Muscle layer of colon (tissue), 2 donors: Measurements from ENCODE around the gene ANGEL2.

ENCODE experiments used
- H3K27ac ChIP-seq: one replicate; pipeline ENCODE4 v1.7.0; 2013; ENCODE audit warnings: low read depth, mild to moderate bottlenecking, low read length, moderate library complexity
- H3K27me3 ChIP-seq, 2 donors: one replicate each; pipeline ENCODE4 v1.7.0; 2013; ENCODE audit warnings: low read length in 2 of 2, mild to moderate bottlenecking in 2 of 2; ENCODE audit not compliant: insufficient read depth in 2 of 2, control insufficient read depth in 1 of 2
- H3K36me3 ChIP-seq: one replicate; pipeline ENCODE4 v1.7.0; 2013; ENCODE audit warnings: mild to moderate bottlenecking, low read length; ENCODE audit not compliant: insufficient read depth
- H3K4me1 ChIP-seq: one replicate; pipeline ENCODE4 v1.7.0; 2013; ENCODE audit warnings: mild to moderate bottlenecking, low read length; ENCODE audit not compliant: insufficient read depth
- H3K4me3 ChIP-seq, 2 donors: one replicate each; pipeline ENCODE4 v1.7.0; 2013; ENCODE audit warnings: low read length in 2 of 2, low read depth in 1 of 2, mild to moderate bottlenecking in 1 of 2, moderate library complexity in 1 of 2
- H3K9ac ChIP-seq: one replicate; pipeline ENCODE4 v1.7.0; 2013; ENCODE audit warnings: low read length
- H3K9me3 ChIP-seq: one replicate; pipeline ENCODE4 v1.7.0; 2013; ENCODE audit warnings: mild to moderate bottlenecking, low read length
- donor health status: abdominal sarcoma.
- donor health status: Adenocarcinoma of cecum.

ANGEL2 gene

DNA sequence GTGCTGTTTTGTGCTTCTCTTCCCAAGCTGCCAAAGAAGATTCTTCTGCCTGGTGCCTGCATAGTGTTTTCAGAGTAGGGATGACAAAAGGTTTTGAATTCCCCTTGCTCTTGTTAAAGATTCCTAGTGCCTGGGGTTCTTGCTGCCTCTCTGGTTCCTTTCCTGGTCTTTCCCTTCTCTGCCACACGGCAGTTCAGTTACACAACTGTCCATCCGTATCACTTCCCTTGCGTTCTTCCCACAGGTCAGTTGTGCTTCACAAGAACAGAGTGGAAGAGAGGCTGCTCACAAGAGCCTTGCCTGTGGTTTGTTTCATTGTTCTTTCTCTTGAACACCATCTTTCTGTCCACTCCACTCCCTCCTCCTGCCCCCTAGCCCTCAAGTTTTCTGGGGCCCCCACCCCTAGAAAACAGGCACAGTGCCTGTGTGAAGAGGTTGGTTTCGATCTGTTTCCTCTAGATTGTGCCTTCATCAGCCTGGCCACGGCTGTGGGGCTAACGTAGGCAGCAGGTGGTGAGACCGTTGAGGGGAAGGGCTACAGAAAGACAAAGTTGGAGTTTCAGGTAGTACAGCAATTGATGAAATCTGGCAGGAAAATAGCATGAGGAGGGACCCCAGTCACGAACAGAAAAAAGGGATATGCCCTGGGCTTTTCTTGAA, 59.6 kb downstream of the ANGEL2 start:
- H3K9me3 ChIP-seq = no peaks in the 10 kb centered on the region
- no peak overlapping the region for H3K4me3 ChIP-seq
- H3K27me3 ChIP-seq = peaks cover 0 to 5% of the 10 kb centered on the region in 2 donors
- no peaks in the 10 kb centered on the region for H3K4me1 ChIP-seq
- H3K36me3 ChIP-seq = no peaks in the 10 kb centered on the region
- H3K27ac ChIP-seq = no peak overlapping the region
- no peak overlapping the region for H3K9ac ChIP-seq

DNA sequence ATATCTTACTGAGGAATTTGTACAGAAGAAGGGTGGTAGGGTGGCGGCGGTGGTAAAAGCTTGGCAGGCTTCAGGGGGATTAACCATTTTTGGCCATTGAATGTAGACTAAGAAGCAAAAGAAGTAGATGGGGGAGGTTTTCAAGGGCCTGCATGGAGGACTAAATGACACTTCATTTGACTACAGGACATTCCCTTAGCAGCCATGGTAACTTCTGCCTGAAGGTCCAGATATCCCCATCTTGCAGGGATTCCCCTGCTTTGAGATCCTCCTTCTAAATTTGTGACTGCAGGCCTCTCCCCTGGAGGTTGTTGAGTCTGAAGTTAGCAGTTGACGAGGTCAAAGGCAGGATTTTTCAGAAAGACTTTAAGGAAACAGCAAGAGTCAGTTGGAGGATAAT, 60.6 kb downstream of the ANGEL2 start:
- peaks cover 0 to 14% of the 10 kb centered on the region in 2 donors for H3K27me3 ChIP-seq
- H3K36me3 ChIP-seq = no peaks in the 10 kb centered on the region
- H3K9me3 ChIP-seq = no peaks in the 10 kb centered on the region
- H3K4me3 ChIP-seq = no peak overlapping the region
- H3K27ac ChIP-seq = no peak overlapping the region
- no peaks in the 10 kb centered on the region for H3K4me1 ChIP-seq
- no peak overlapping the region for H3K9ac ChIP-seq

DNA sequence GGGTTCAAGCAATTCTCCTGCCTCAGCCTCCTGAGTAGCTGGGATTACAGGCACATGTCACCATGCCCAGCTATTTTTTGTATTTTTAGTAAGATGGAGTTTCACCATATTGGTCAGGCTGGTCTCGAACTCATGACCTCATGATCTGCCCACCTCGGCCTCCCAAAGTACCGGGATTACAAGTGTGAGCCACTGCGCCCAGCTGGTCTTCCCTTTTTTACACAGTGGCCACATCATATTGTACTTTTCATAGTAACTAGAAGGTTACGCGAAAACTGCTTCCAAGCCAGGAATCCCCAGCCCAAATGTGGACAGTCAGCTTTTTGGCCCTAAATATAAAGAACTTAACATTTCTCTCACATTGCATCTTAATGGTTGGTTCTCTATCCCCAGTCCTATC, 61.2 kb downstream of the ANGEL2 start:
- H3K27ac ChIP-seq = no peak overlapping the region
- H3K36me3 ChIP-seq = no peaks in the 10 kb centered on the region
- no peaks in the 10 kb centered on the region for H3K9me3 ChIP-seq
- peaks cover 0 to 14% of the 10 kb centered on the region in 2 donors for H3K27me3 ChIP-seq
- no peaks in the 10 kb centered on the region for H3K4me1 ChIP-seq
- no peak overlapping the region for H3K9ac ChIP-seq
- H3K4me3 ChIP-seq = no peak overlapping the region

DNA sequence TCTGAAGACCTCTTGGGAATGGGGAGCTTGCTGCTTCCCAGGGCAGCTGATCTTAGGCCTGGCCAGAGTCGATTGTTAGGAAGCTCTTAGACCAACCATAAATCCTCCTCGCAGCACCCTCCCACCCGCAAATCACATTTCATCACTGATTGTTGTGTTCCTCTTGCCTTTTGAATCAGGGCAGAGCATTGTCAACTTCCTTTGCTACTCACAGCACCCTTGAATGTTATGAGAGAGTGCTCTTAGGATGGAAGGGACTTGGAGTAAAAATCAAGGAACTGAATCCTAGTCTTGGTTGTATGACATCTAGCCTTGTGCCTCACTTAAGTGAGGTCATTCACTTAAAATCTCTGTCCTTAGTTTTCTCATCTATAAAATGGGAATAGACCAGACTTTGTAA, 62.3 kb downstream of the ANGEL2 start:
- no peaks in the 10 kb centered on the region for H3K36me3 ChIP-seq
- H3K4me1 ChIP-seq = no peaks in the 10 kb centered on the region
- no peaks in the 10 kb centered on the region for H3K9me3 ChIP-seq
- peaks cover 0 to 14% of the 10 kb centered on the region in 2 donors for H3K27me3 ChIP-seq
- no peak overlapping the region for H3K4me3 ChIP-seq
- H3K27ac ChIP-seq = no peak overlapping the region
- H3K9ac ChIP-seq = no peak overlapping the region

DNA sequence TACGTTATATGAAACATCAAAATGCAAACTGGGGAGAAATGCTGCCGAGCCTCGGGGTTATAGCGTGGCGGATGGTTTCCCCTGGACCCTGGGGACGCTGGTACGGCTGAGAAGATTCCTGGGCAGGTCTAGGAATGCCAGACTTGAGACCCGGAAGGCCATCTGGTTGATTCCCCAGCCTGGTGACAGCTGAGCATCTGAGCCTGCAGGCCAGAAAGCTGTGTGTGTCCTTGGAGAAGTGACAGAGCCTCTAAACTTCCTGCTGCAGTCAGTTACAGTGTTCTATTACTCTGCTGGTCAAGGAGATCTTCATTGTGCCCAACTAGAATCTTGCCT, 63.1 kb downstream of the ANGEL2 start:
- Histone ChIP-seq H3K27me3 (peaks cover 0 to 14% of the 10 kb centered on the region in 2 donors), H3K27ac (no peak overlapping the region), H3K9ac (no peak overlapping the region), H3K4me1 (no peaks in the 10 kb centered on the region), H3K4me3 (no peak overlapping the region), H3K36me3 (no peaks in the 10 kb centered on the region), H3K9me3 (no peaks in the 10 kb centered on the region)

DNA sequence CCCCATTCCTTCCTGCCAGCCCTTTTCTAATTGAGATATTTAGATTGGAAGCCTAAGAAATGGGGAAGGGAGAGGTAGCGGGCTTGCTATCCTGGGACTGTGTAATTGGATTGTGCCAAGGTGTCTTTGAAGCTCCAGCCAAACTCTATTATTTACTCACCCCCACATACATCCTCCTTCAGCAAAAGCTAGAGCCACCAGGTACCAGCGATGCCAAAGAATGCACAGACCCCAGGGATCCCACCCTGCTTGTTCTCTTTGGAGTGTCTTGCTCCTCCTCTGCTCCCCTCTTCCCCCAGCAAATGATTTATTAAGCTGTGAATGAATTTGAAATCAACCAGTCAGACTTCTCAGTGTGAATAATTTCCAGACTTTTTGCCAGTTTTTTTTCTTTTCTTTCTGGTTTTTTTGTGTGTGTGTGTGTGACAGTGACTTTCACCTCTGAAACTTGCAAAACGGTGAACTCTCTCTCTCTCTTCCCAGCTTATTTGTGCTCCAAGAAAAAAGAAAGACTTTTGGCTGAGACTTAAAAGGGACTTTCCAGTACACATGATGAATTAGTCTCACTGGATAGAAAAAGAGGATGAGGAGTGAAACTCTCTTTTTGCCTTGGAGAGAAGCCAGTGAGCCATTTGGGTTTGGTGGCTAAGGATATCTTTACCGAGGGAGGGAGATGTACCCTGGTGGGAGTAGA, 63.6 kb downstream of the ANGEL2 start:
- Histone ChIP-seq H3K4me3 (peak overlapping the region in 1 of 2 donors; percentile 34), H3K36me3 (no peaks in the 10 kb centered on the region), H3K27ac (no peak overlapping the region), H3K4me1 (no peaks in the 10 kb centered on the region), H3K27me3 (peaks cover 0 to 14% of the 10 kb centered on the region in 2 donors), H3K9me3 (no peaks in the 10 kb centered on the region), H3K9ac (no peak overlapping the region)

DNA sequence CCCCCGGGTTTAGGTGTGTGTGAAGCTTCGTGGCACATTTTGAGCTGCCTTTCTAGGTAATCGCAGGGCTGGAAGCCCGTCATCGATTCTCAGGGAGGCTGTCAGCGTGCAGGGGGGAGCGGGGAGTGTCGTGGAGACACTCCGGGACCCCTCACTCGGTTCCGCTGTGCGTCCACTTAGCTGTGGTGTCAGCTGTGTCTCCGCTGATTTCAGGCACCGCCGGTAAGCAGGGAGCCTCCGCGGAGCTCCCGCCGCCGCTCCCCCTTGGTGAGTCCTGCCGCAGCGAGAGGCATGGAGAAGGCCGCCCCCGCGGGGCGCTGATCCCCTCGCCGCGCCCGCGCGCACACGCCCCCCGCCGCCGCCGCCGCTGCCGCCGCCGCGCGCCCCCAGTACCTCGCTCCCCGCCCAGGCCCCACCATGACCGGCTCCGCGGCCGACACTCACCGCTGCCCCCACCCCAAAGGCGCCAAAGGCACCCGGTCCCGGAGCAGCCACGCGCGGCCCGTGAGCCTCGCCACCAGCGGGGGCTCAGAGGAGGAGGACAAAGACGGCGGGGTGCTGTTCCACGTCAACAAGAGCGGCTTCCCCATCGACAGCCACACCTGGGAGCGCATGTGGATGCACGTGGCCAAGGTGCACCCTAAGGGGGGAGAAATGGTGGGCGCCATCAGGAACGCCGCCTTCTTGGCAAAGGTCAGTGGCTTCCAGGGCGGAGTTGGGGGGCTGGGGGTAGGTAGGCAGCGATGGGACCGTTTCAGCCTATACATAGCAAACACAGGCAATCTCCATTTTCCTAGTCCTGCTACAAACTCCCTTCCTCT, 64.3 kb downstream of the ANGEL2 start:
- H3K27me3 ChIP-seq = peaks cover 0 to 14% of the 10 kb centered on the region in 2 donors
- no peaks in the 10 kb centered on the region for H3K4me1 ChIP-seq
- no peaks in the 10 kb centered on the region for H3K9me3 ChIP-seq
- H3K27ac ChIP-seq = no peak overlapping the region
- H3K9ac ChIP-seq = no peak overlapping the region
- no peaks in the 10 kb centered on the region for H3K36me3 ChIP-seq
- peak overlapping the region; percentile 52 to 57 for H3K4me3 ChIP-seq

DNA sequence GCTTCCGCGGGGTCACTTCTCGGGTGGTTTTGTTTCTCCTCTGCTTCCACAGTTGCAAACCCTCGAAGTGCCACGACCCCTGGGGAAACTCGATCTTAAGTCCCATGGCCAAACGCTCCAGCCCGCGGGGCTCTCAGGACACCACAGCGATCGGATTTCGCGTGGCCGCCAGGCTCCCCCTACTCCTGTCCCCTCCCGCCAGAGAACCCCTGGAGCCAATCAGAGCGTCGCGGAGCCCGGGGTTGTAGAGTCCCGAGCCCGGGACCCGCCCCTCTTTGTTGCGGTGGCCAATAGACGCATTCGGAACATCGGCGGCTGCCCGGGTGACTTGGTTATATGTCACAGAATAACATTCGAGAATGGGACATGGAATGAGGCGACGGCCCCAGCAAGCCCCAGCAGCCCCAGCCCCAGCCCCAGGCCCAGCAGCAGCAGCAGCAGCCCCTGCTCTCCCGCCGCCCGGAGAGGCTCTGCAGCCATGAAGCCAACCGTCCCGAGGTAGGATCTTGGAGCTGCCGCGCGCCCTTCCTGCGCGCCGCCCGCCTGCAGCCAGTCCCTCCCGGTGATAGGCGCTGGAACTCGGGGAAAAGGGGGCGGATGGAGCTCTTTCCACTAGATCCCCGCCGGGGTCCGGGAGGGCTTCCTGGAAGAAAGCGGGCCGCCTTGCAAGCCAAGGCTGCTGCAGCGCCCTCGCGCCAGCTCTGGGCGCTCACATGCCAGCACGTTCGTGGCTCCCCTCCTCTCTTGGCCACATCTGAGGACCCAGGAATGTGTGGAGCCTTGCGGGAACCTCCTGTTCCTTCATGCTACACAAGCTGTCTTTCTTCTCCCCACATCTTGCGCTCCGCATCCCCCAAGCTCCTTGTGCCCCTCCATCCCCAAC, 65.2 kb downstream of the ANGEL2 start, which contains the start of gene VASH2:
TSS of gene VASH2 (plus strand) at position 299 of the 883 bp plus-strand sequence. CDS start 1,002 bp downstream, outside the sequence.
- no peak within 1 kb of the TSS for H3K9ac ChIP-seq

DNA sequence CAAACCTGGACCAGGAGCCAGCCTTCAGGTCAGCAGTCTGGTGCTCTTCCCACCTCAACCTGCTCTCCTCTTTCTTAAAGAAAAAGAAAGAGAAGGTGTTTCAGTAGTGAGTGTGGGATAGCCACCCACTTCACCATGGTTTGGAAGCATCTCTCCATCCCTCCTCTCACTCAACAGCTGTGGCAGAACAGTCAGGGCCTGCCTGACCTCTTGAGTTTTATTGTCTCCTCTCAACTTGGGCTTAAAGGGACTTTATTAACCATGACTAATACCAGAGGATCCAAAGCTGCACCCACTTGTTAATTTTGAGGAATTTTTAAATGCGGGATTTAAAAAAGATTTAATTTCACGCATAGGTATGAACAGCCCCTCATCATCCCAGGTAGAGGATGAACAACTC, 65.9 kb downstream of the ANGEL2 start:
- Histone ChIP-seq H3K27ac (no peak overlapping the region), H3K9ac (no peak overlapping the region)

More for the DNA sequence above, 65.2 kb downstream of the ANGEL2 start, which contains the start of gene VASH2:
- Histone ChIP-seq H3K4me3 (peak within 1 kb of the TSS; percentile 52 to 57), H3K9me3 (no peaks in the 10 kb centered on the region), H3K4me1 (no peaks in the 10 kb centered on the region), H3K36me3 (no peaks in the 10 kb centered on the region), H3K27me3 (peaks cover 0 to 14% of the 10 kb centered on the region in 2 donors), H3K27ac (no peak within 1 kb of the TSS)

DNA sequence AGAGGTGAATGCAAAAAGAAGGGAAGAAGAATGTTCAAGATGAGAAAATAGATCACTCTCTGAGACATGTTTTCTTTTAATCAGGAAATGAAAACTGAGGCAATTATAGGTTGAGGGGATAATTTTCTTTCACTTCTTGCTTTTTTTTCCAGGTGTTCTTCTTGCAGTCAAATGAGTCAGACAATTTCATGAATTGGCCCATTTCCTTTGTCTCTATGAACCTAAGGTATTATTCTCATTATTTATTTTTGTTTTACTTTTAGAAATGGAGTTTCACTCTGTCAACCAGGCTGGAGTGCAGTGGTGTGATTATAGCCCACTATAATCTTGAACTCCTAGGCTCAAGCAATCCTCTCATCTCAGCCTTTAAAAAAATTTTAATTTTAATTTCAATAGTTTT, 68.8 kb downstream of the ANGEL2 start:
- H3K4me3 ChIP-seq = no peak overlapping the region
- no peaks in the 10 kb centered on the region for H3K9me3 ChIP-seq
- peaks cover 0 to 14% of the 10 kb centered on the region in 2 donors for H3K27me3 ChIP-seq
- H3K27ac ChIP-seq = no peak overlapping the region
- no peaks in the 10 kb centered on the region for H3K36me3 ChIP-seq
- H3K4me1 ChIP-seq = no peaks in the 10 kb centered on the region
- no peak overlapping the region for H3K9ac ChIP-seq

More for the DNA sequence above, 65.9 kb downstream of the ANGEL2 start:
- H3K9me3 ChIP-seq = no peaks in the 10 kb centered on the region
- H3K4me1 ChIP-seq = no peaks in the 10 kb centered on the region
- H3K36me3 ChIP-seq = no peaks in the 10 kb centered on the region
- H3K4me3 ChIP-seq = peak overlapping the region; percentile 52 to 57
- peaks cover 0 to 14% of the 10 kb centered on the region in 2 donors for H3K27me3 ChIP-seq
